SK-N-MC (cell line): ENCODE measurements around the gene OR52N4.

ENCODE experiments used
- DNase-seq: peaks from one replicate; pipeline ENCODE4 v3.0.0-alpha.2; 2011; ENCODE audit warnings: low read depth, low spot score
- H3K27ac ChIP-seq: fragments of 200-600 bp; sonication (generic); 2 replicates; pipeline ENCODE4 v1.5.1; 2016; ENCODE audit warnings: mixed run types
- H3K36me3 ChIP-seq: fragments of 200-600 bp; sonication (generic); 2 replicates; pipeline ENCODE4 v1.6.1; 2017; ENCODE audit warnings: antibody characterized with exemption, low read length, mixed read lengths; ENCODE audit not compliant: insufficient read depth
- H3K4me3 ChIP-seq: fragments of 200-600 bp; sonication (generic); 2 replicates; pipeline ENCODE4 v1.5.1; 2016
- H3K9ac ChIP-seq: fragments of 200-600 bp; sonication (generic); 2 replicates; pipeline ENCODE4 v1.8.0; 2017; ENCODE audit warnings: mixed run types, mixed read lengths; ENCODE audit not compliant: insufficient read length
- H3K9me3 ChIP-seq: fragments of 200-600 bp; sonication (generic); 2 replicates; pipeline ENCODE4 v1.6.1; 2017; ENCODE audit warnings: low read depth, mild to moderate bottlenecking, antibody characterized with exemption, low read length, moderate library complexity, mixed read lengths
- EZH2 ChIP-seq: fragments of 200-600 bp; sonication (generic); IDR thresholded peaks from one replicate; pipeline ENCODE4 v1.6.1; 2017; ENCODE audit warnings: antibody characterized with exemption
- FOXP2 ChIP-seq: optimal IDR thresholded peaks from 2 replicates; pipeline ENCODE3; 2011; ENCODE audit warnings: mild to moderate bottlenecking, moderate library complexity; ENCODE audit not compliant: insufficient read depth; ENCODE audit errors: extremely low read length, control extremely low read depth
- POLR2AphosphoS5 ChIP-seq: IDR thresholded peaks from 2 replicates; pipeline ENCODE4 v1.6.1; 2012; ENCODE audit warnings: mild to moderate bottlenecking, low read depth, low read length, borderline replicate concordance

Gene OR52N4

GRCh38 chr11:5796541-5796940 is 42.5 kb downstream of the OR52N4 start:
- TF ChIP-seq EZH2 (no peak), FOXP2 (no peak), POLR2AphosphoS5 (no peak)
- no peaks in the 10 kb centered on the region for H3K9me3 ChIP-seq
- no peaks in the 10 kb centered on the region for H3K36me3 ChIP-seq
- H3K4me3 ChIP-seq: no peak overlapping the region
- no peak overlapping the region for H3K27ac ChIP-seq
- no peak for DNase-seq
- H3K9ac ChIP-seq: no peak overlapping the region

GRCh38 chr11:5803982-5804381 is 49.9 kb downstream of the OR52N4 start:
- no peak overlapping the region for H3K27ac ChIP-seq
- no peak overlapping the region for H3K9ac ChIP-seq
- no peak for DNase-seq
- no peaks in the 10 kb centered on the region for H3K36me3 ChIP-seq
- no peak for TF ChIP-seq POLR2AphosphoS5
- no peak for TF ChIP-seq FOXP2
- TF ChIP-seq EZH2: no peak
- no peaks in the 10 kb centered on the region for H3K9me3 ChIP-seq
- no peak overlapping the region for H3K4me3 ChIP-seq
